Adipose tissue (tissue), 3 donors: ENCODE data around the gene AVEN. TPM values are rescaled to one million over a fixed set of nuclear protein-coding genes. Genes with fewer than 3 reads are reported as not detected.
"Not testable (repeated sequence)": the region's sequence is repeated elsewhere in the genome, so short reads cannot be mapped to it uniquely, and the experiment has no call there.

Source experiments
- H3K27ac ChIP-seq: one replicate; pipeline ENCODE4 v1.5.1; 2013; ENCODE audit warnings: low read depth, low read length
- WGBS, 3 donors: extraction: QIAGEN DNeasy Blood & Tissue Kit; methylation state at CpG; one replicate each; pipeline ENCODE4 v1.1.7; 2013; 5-methylcytosine and 5-hydroxymethylcytosine counted together
- polyA plus RNA-seq, 3 donors: library from polyadenylated mRNA; stranded (reverse); fragments of 200-250 nt; gene quantifications; one replicate each; pipeline ENCODE4 v1.2.3, GENCODE V29; 2013
- donor health status: healthy with polysubstance abuse.
- donor health status: Bipolar disorder and iron deficiency.
- donor health status: healthy.

The AVEN gene
- polyA plus RNA-seq, 3 donors, result 12.9 to 18.6 (median 16.2) TPM

GRCh38 chr15:34010921-34011320 lies 28.1 kb downstream of the AVEN start:
- no peak overlapping the region for H3K27ac ChIP-seq
- WGBS, 3 donors, result 96 to 97% (median 96%) methylated on average over 5 of the region's 5 CpGs

DNA sequence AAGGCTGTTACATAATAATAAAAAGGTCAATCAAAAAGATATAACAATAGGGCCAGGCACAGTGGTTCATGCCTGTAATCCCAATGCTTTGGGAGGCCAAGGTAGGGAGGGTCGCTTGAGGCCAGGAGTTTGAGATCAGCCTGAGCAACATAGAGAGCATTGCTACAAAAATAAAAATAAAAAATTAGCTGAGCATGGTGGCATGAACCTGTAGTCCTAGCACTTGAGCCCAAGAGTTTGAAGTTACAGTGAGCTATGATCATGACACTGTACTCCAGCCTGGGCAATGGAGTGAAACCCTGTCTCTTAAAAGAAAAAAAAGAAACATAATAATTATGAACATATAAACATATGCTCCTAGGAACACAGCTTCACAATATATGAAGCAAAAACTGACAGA lies 29.3 kb downstream of the AVEN start:
- 96 to 100% (median 100%) methylated on average over 1 of the region's 1 CpG for WGBS, 3 donors

DNA sequence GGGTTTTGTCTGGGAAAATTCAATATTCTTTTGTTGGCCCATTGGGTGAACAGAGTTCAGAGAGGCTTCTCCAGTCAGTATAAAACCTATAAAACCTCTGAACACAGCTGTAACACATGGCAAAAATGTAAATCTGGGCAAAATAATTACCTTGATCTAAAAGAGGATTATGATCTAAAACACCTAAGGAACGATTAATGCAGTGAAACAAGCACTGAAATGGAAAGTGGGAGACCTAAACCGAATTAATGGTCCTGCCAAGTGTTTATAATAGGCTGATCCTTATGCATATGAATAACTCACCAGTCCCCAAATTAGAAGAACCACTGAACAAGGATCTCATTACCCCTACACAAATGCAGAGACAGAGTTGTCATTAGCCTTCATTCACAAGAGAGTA lies 32.6 kb downstream of the AVEN start:
- H3K27ac ChIP-seq, result no peak overlapping the region
- WGBS, 3 donors, result 80 to 90% (median 90%) methylated on average over 2 of the region's 2 CpGs

More for the DNA sequence above, 29.3 kb downstream of the AVEN start:
- H3K27ac ChIP-seq, result no peak overlapping the region

- no peak overlapping the region for H3K27ac ChIP-seq
- WGBS, 3 donors, result 59 to 64% (median 61%) methylated on average over 3 of the region's 3 CpGs
These were observed 37.5 kb downstream of the AVEN start for GRCh38 chr15:34001536-34001935.

GRCh38 chr15:33995666-33996065 lies 43.3 kb downstream of the AVEN start:
- not testable (repeated sequence) for H3K27ac ChIP-seq
- WGBS, 3 donors, result 94 to 98% (median 97%) methylated on average over 10 of the region's 10 CpGs

GRCh38 chr15:33994005-33994615 lies 44.9 kb downstream of the AVEN start:
- H3K27ac ChIP-seq, result no peak overlapping the region
- WGBS, 3 donors, result 85 to 90% (median 86%) methylated on average over 9 of the region's 9 CpGs

DNA sequence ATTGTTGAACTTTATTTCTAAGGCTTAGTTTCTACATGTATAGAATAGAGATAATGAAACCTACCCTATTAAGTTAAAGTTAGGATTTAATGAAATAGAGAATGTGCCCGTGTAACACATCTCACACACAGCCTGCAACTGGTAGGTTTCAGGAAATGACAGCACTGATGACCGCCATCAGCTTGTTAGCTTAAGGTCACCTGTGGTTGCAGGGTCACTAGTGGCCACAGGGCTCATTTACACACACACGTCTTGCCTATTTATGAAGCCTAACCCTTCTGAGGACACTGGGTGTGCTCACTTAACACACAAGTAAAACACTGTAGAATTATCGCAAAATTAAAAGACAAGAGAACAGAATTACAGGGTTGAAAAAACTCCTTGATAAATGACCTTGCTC lies 50.6 kb downstream of the AVEN start:
- H3K27ac ChIP-seq, result no peak overlapping the region
- WGBS, 3 donors, result 87 to 89% (median 87%) methylated on average over 4 of the region's 4 CpGs

- WGBS, 3 donors, result 90 to 100% (median 97%) methylated on average over 3 of the region's 3 CpGs
- no peak overlapping the region for H3K27ac ChIP-seq
These were observed 51.6 kb downstream of the AVEN start for GRCh38 chr15:33987444-33987843.

DNA sequence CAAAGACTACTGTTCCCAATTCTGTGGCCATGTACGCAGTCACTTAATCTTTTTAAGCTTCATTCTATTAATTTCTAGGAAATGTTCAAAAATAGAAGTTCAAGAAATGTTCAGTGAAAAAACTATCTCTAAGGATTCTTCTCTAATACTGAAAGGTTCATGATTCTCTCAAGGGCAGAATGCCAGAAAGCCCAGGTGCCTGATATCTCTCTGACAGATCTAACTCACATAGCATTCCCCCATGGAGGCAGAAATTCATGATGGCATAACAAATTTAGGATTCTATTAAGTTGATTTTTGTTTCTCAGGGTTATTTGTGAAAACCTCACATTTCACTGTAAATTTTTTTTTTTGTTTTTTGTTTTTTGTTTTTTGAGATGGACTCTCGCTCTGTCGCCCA lies 53.3 kb downstream of the AVEN start:
- 64 to 68% (median 67%) methylated on average over 3 of the region's 3 CpGs for WGBS, 3 donors

GRCh38 chr15:33985287-33985686 lies 53.7 kb downstream of the AVEN start:
- 61 to 77% (median 67%) methylated on average over 1 of the region's 1 CpG for WGBS, 3 donors
- no peak overlapping the region for H3K27ac ChIP-seq

More for the DNA sequence above, 53.3 kb downstream of the AVEN start:
- no peak overlapping the region for H3K27ac ChIP-seq

- H3K27ac ChIP-seq, result no peak overlapping the region
- WGBS, 3 donors, result 85 to 90% (median 86%) methylated on average over 1 of the region's 1 CpG
These were observed 56.5 kb downstream of the AVEN start for GRCh38 chr15:33982516-33982915.

DNA sequence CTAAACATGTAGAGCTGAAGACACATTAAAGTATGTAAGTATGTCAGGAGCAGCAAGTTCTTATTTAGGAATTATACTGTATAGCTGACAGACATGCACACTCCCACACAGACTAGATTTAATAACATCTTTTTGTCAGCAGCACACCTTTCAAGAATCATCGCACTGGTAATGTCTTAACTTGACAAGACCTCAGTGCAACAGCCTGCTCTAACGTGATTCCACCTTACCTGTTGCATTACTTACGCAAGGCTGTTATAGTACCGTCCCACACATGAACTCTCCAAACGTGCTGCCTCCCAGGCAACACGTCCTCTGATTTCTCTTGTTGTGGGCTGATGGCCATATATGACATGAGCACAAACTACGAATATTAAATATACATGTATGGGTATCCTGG lies 58.8 kb downstream of the AVEN start:
- WGBS, 3 donors, result 62 to 64% (median 63%) methylated on average over 7 of the region's 7 CpGs
- H3K27ac ChIP-seq, result no peak overlapping the region

- WGBS, 3 donors, result 81 to 92% (median 83%) methylated on average over 4 of the region's 4 CpGs
- H3K27ac ChIP-seq, result no peak overlapping the region
These were observed 63.9 kb downstream of the AVEN start for GRCh38 chr15:33975022-33975565.

- WGBS, 3 donors, result 90 to 92% (median 91%) methylated on average over 2 of the region's 2 CpGs
- H3K27ac ChIP-seq, result no peak overlapping the region
These were observed 67.2 kb downstream of the AVEN start for GRCh38 chr15:33971811-33972210.

DNA sequence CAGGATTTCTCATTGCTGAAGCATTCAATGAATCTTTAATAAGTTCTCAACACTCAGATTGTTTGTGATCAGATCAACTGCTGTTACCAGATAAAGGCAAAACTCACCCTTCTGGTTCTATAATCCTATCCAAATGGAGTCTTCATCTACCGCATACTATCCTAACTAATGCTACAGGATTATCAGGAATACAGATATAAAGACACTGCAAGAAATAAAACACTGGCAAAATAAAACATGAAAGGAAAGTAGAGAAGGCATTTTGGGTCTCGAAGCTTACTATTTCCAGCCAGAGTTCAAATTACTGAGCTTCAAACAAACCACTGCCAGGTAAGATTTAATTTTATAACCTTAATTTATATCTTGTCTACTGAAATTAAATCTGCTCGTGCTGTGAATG lies 70.2 kb downstream of the AVEN start:
- no peak overlapping the region for H3K27ac ChIP-seq
- WGBS, 3 donors, result 71 to 85% (median 82%) methylated on average over 3 of the region's 3 CpGs

DNA sequence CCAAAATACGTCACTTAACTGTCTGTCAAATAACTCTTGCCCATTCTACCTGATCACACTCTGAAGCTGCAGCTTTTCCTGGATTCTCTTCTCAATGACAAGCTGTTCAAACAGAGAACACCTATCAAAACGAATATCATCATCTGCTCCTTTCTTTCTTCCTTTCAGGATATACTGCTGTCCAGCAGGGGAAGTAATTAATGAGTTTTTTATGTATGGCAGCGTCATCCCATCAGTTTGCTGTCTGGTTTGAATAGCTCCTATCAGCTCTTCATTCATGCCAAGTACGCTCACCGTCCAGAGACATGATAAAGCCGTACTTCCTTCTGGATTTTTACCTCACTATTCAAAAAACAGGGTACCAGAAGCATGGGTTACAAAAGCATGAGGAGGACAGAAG lies 70.8 kb downstream of the AVEN start, which contains the start of gene CHRM5:
TSS of gene CHRM5 (plus strand) at position 274 of the 400 bp plus-strand sequence. CDS start 94,221 bp downstream, outside the sequence.
- WGBS, 3 donors, result 71 to 77% (median 71%) methylated on average over 6 of the region's 6 CpGs
- H3K27ac ChIP-seq, result no peak within 1 kb of the TSS

GRCh38 chr15:33964665-33965040 lies 74.4 kb downstream of the AVEN start:
- no peak overlapping the region for H3K27ac ChIP-seq
- WGBS, 3 donors, result 95 to 96% (median 95%) methylated on average over 2 of the region's 2 CpGs

DNA sequence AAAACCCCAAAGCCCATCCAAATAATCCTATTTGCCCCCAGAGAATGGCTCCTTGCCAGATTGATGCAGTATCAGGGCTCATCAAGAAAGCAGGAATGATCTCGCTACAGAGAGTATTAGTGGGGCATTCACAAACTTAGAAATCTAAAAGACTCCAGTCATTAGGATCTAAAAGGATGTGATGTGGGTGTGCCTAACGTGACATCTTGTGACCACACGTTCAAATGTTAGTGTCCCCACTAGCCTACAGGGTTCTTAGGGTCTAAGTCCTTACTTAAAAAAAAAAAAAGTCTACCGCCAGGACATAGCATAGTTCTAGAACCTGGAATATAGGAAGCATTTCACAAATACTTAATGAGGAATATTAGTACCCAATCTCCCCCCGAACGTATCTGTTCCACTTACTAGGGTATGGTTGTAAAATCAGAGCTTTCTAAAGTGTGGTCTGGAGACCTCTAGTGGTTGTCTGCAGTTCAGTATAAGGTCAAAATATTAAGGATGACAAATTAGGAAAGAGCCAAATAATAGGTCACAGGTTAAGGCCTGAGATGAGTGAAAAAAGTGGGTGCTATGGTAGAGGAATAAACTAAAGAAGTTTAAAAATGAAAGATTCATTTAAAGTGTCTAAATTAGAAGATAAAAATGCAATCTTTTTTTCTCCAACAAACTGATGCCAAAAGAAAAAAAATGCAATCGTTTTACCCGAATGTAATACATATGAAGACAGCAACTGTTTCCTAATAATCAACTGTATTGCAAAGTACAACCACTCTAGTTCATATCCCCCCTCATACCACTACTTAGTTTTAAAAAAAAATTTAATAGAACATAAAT lies 75.0 kb downstream of the AVEN start:
- 61 to 64% (median 63%) methylated on average over 8 of the region's 8 CpGs for WGBS, 3 donors

DNA sequence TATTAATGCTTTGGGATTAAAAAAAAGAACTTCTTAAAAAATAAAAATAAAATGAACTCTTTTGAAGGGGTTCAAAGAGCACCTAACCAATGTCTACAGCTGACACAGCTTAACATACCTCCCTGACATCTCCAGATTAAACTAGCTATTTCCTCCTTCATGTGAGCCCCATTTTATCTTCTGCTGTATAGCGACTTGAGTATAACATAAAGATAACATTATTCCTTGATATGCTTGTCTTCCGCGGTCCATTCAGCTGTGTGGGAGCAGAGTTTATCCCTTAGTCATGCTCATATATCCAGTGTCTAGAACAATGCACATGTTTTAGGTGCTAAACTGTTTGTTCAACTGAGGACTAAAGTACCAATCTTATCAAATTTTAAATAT lies 78.5 kb downstream of the AVEN start:
- WGBS, 3 donors, result 53 to 83% (median 80%) methylated on average over 3 of the region's 3 CpGs
- H3K27ac ChIP-seq, result no peak overlapping the region

More for the DNA sequence above, 75.0 kb downstream of the AVEN start:
- no peak overlapping the region for H3K27ac ChIP-seq
